ENCODE results near the gene CBFA2T3. TPM values are rescaled to one million over a fixed set of nuclear protein-coding genes. Genes with fewer than 3 reads are reported as not detected.
A peak's percentile ranks its signal among the peaks of the same experiment; 100 is the strongest.

The CBFA2T3 gene
- total RNA-seq, 2 donors from 2014 or later = 0.19 TPM; not detected in 1

DNA sequence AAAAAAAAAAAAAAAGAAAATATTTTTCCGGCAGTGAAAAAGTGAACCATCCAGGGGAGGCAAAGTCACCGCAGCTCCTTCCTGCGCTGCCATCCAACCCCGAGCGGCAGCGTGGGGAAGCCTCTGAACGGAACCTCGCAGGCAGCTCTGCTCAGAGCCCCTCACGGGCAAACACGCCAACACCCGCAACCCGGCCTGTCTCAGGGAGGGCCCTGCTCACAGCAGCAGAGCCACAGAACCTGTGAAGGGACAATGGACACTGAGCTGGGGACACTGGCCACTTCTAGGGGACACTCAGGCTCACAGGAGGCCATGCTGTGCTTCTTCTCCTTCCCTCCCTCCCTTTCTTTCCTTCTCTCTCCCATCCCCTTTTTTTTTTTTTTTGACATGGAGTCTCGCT is 143.9 kb downstream of the CBFA2T3 start:
- peak overlapping the region; percentile 17 for H3K27ac Mint-ChIP-seq
- H3K4me1 Mint-ChIP-seq = no peaks in the 10 kb centered on the region
- no peak for ATAC-seq (replicated peaks)
- no peaks in the 10 kb centered on the region for H3K36me3 Mint-ChIP-seq (ENCODE audit: low read depth)
- H3K9me3 Mint-ChIP-seq = no peaks in the 10 kb centered on the region
- H3K4me3 Mint-ChIP-seq = no peak overlapping the region
- H3K27me3 Mint-ChIP-seq = no peaks in the 10 kb centered on the region

DNA sequence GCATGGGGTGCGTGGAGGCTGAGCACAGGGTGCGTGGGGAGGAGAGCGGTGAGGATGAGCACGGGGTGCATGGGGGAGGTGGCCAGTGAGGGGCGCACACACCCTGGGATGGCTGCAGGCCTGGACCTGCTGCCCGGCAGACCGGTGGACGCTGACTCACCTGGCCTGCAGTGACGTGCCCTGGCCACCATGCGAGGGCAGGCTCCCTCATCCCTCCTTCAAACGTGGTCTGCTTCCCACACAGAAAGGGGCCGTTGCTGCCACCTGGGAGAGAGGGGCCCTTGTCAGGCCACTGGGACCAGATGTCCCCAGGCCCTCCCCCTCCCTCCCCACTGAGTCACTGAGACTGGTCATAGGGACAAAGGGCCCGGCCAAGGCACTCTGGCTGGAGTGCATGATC is 145.2 kb downstream of the CBFA2T3 start:
- Mint-ChIP-seq H3K27ac (no peak overlapping the region), H3K27me3 (no peaks in the 10 kb centered on the region)
- ATAC-seq (replicated peaks) = no peak

DNA sequence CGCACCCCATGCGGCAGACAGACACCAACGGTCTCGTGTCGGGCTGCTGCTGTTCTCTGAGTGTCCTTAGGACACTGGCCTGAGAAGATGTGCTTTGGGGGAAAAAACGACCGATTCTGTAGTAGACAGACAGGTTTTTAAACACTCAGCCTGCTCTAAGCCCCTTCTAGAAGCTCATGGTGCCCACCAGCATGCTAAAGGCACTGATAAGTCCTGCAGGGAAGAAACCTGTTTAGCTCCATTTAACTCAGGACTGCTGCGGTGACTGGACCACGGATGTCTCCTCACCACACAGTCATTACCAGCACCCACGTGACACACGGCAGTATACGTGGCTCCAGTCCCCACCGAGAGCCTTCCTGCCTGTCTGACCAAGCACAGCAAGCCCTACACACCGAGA is 146.2 kb downstream of the CBFA2T3 start:
- no peak overlapping the region for H3K4me3 Mint-ChIP-seq
- no peaks in the 10 kb centered on the region for H3K9me3 Mint-ChIP-seq
- no peaks in the 10 kb centered on the region for H3K4me1 Mint-ChIP-seq
- ATAC-seq (replicated peaks) = no peak
- H3K27me3 Mint-ChIP-seq = no peaks in the 10 kb centered on the region
- H3K36me3 Mint-ChIP-seq (ENCODE audit: low read depth) = no peaks in the 10 kb centered on the region
- H3K27ac Mint-ChIP-seq = no peak overlapping the region

More for the DNA sequence above, 145.2 kb downstream of the CBFA2T3 start:
- H3K4me1 Mint-ChIP-seq = no peaks in the 10 kb centered on the region
- no peaks in the 10 kb centered on the region for H3K36me3 Mint-ChIP-seq (ENCODE audit: low read depth)
- H3K4me3 Mint-ChIP-seq = no peak overlapping the region
- H3K9me3 Mint-ChIP-seq = no peaks in the 10 kb centered on the region

DNA sequence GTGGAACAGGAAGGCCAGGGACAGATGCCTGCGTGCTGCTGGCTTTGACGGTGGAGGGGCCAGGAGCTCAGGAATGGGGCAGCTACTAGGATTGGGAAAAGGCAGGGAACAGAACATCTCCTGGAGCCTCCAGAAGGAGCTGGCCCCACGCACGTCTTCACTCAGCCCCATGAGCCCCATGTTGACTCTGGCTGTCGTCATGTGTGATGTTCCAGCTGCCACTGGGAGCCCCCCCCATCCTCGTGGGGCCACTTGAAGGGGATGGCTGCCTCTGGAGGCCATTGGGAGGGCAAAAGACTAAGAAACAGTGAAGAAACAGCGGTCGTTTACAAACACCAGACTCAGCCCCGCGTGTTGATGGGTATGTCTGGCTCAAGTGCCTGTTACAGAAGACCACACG is 146.7 kb downstream of the CBFA2T3 start:
- ATAC-seq (replicated peaks) = no peak
- no peaks in the 10 kb centered on the region for H3K36me3 Mint-ChIP-seq (ENCODE audit: low read depth)
- no peak overlapping the region for H3K27ac Mint-ChIP-seq
- H3K9me3 Mint-ChIP-seq = no peaks in the 10 kb centered on the region
- H3K4me3 Mint-ChIP-seq = no peak overlapping the region
- H3K27me3 Mint-ChIP-seq = no peaks in the 10 kb centered on the region
- no peaks in the 10 kb centered on the region for H3K4me1 Mint-ChIP-seq

DNA sequence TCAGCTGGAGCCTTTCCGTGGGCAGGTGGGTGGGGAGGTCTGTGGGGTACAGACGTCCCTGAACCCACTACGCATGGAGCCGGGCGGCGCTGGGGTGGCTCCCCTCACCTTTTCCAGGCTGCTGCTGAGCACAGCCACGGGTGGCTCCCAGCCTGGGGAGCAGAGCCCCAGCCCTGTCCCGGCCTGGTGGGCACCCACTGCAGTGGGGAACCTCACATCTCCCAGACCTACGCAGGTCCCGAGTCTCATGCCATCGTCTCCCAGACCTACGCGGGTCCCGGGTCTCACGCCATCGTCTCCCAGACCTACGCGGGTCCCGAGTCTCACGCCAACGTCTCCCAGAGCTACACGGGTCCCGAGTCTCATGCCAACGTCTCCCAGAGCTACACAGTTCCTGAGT is 148.3 kb downstream of the CBFA2T3 start:
- Mint-ChIP-seq H3K36me3 (ENCODE audit: low read depth) (no peaks in the 10 kb centered on the region), H3K4me3 (no peak overlapping the region), H3K27me3 (no peaks in the 10 kb centered on the region), H3K9me3 (no peaks in the 10 kb centered on the region), H3K27ac (no peak overlapping the region), H3K4me1 (no peaks in the 10 kb centered on the region)
- no peak for ATAC-seq (replicated peaks)

DNA sequence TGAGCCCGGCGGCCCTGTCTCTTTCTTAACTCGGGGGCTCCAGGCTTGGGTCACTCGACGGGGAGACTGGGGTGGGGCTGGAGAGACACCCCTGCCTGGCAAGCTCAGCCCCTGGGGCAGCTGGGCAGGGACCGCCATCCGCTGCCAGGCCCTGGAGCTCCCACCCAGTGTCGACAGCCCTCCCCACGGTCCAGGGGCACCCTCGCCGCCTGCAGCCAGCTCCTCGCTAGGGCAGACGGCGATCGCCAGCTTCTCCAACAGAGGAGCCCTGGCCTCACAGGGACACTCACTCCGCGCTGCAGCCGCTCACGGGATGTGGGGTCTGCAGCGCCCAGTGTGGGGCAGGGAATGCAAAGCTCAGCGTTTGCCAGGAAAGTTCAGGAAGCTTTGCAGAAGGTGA is 149.3 kb downstream of the CBFA2T3 start:
- ATAC-seq (replicated peaks) = no peak
- no peaks in the 10 kb centered on the region for H3K4me1 Mint-ChIP-seq
- H3K9me3 Mint-ChIP-seq = no peaks in the 10 kb centered on the region
- no peaks in the 10 kb centered on the region for H3K36me3 Mint-ChIP-seq (ENCODE audit: low read depth)
- no peak overlapping the region for H3K4me3 Mint-ChIP-seq
- no peaks in the 10 kb centered on the region for H3K27me3 Mint-ChIP-seq
- H3K27ac Mint-ChIP-seq = no peak overlapping the region

DNA sequence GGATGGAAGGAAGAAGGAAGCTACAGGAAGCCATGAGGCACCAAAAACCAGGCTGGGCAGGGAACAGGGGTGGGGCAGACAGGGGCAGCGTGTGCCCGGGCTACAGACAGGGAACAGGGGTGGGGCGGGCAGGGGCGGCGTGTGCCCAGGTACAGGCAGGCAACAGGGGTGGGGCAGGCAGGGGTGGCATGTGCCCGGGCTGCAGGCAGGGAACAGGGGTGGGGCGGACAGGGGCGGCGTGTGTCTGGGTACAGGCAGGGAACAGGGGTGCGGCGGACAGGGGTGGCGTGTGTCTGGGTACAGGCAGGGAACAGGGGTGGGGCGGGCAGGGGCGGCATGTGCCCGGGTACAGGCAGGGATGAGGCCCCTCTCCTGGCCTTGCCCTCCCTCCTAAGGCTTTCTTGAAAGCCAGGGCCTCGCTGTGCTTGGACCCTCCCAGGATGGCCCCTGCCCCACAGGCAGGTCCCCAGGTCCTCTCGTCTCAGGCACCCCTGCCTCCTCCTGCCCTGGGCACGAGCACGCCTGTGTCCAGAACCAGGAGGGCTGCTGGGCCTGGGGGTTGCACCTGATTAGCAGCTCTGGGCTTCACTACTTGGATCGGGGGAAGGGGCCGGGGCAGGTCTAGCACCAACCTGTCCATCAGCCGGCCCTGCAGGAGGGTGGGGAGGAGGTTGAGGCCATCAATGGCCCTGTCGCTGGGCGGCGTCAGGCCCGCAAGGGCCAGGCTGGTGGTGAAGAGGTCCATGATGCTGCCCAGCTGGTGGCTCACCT is 150.8 kb downstream of the CBFA2T3 start:
- no peaks in the 10 kb centered on the region for H3K36me3 Mint-ChIP-seq (ENCODE audit: low read depth)
- no peak overlapping the region for H3K27ac Mint-ChIP-seq
- no peaks in the 10 kb centered on the region for H3K27me3 Mint-ChIP-seq
- H3K4me1 Mint-ChIP-seq = no peaks in the 10 kb centered on the region
- H3K9me3 Mint-ChIP-seq = no peaks in the 10 kb centered on the region
- no peak overlapping the region for H3K4me3 Mint-ChIP-seq
- ATAC-seq (replicated peaks) = no peak

DNA sequence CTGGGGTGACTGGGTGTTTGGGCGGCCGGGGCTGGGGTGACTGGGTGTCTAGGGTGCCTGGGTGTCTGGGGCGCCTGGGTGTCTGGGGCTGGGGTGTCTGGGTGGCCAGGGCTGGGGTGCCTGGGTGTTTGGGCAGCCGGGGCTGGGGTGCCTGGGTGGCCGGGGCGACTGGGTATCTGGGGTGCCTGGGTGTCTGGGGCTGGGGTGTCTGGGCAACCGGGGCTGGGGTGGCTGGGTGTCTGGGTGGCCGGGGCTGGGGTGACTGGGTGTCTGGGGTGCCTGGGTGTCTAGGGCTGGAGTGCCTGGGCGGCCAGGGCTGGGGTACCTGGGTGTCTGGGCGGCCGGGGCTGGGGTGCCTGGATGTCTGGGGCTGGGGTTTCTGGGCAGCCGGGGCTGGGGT is 151.9 kb downstream of the CBFA2T3 start:
- no peak for ATAC-seq (replicated peaks)
- Mint-ChIP-seq H3K9me3 (no peaks in the 10 kb centered on the region), H3K4me3 (no peak overlapping the region), H3K27me3 (no peaks in the 10 kb centered on the region), H3K27ac (no peak overlapping the region), H3K36me3 (ENCODE audit: low read depth) (no peaks in the 10 kb centered on the region), H3K4me1 (no peaks in the 10 kb centered on the region)

Other genes starting within 250 kb of the CBFA2T3 start
- 100 to 1,000 TPM; 197 to 326 TPM for gene PIEZO1, start 192.0 kb downstream of the CBFA2T3 start, total RNA-seq
- 100 to 1,000 TPM in 1 of 2 donors, 10 to 100 TPM in 1; 96.6 to 141 TPM for gene CDT1, start 173.4 kb downstream of the CBFA2T3 start, total RNA-seq
- 100 to 1,000 TPM; 132 to 139 TPM for gene APRT, start 165.3 kb downstream of the CBFA2T3 start, total RNA-seq
- 10 to 100 TPM; 37.6 to 73.0 TPM for gene GALNS, start 120.3 kb downstream of the CBFA2T3 start, total RNA-seq
- 10 to 100 TPM; 51.1 to 73.9 TPM for gene TRAPPC2L, start 120.1 kb downstream of the CBFA2T3 start, total RNA-seq
- gene PABPN1L, start 110.5 kb downstream of the CBFA2T3 start, total RNA-seq = not detected
- gene ACSF3, start 116.6 kb upstream of the CBFA2T3 start, total RNA-seq = 10 to 100 TPM; 35.4 to 47.9 TPM
- under 1 TPM; 0.15 to 0.37 TPM for gene CDH15, start 194.5 kb upstream of the CBFA2T3 start, total RNA-seq
- under 1 TPM; 0.34 to 0.65 TPM for gene SLC22A31, start 223.3 kb upstream of the CBFA2T3 start, total RNA-seq
- 1 to 10 TPM; 5.5 to 8.7 TPM for gene ZNF778, start 240.5 kb upstream of the CBFA2T3 start, total RNA-seq